Smooth muscle cell (in vitro differentiated cells): ENCODE results near the gene LBX2. TPM values are rescaled to one million over a fixed set of nuclear protein-coding genes. Genes with fewer than 3 reads are reported as not detected.
A peak's percentile ranks its signal among the peaks of the same experiment; 100 is the strongest.

Source experiments
- DNase-seq: peaks from one replicate; lab custom pipeline; 2025; ENCODE audit not compliant: unreplicated experiment; lab: John Stamatoyannopoulos, UW
- H2AFZ ChIP-seq: fragments of 200-600 bp; sonication (generic); 2 replicates; pipeline ENCODE4 v1.6.0; 2016; ENCODE audit warnings: antibody characterized with exemption, low read depth, mild to moderate bottlenecking
- H3F3A ChIP-seq: fragments of 200-600 bp; sonication (generic); 2 replicates; pipeline ENCODE4 v1.6.0; 2017; ENCODE audit warnings: antibody characterized with exemption, low read depth
- H3K27ac ChIP-seq: fragments of 200-600 bp; sonication (generic); 2 replicates; pipeline ENCODE4 v1.5.1; 2016; ENCODE audit warnings: low read depth, mild to moderate bottlenecking
- H3K27me3 ChIP-seq: fragments of 200-600 bp; sonication (generic); 2 replicates; pipeline ENCODE4 v1.6.1; 2016; ENCODE audit warnings: low read depth, mild to moderate bottlenecking
- H3K36me3 ChIP-seq: fragments of 200-600 bp; sonication (generic); 2 replicates; pipeline ENCODE4 v1.5.1; 2016; ENCODE audit warnings: low read depth
- H3K4me1 ChIP-seq: fragments of 200-600 bp; sonication (generic); 2 replicates; pipeline ENCODE4 v1.5.1; 2016; ENCODE audit warnings: low read depth
- H3K4me2 ChIP-seq: fragments of 200-600 bp; sonication (generic); 2 replicates; pipeline ENCODE4 v1.6.0; 2016; ENCODE audit warnings: mild to moderate bottlenecking
- H3K4me3 ChIP-seq: fragments of 200-600 bp; sonication (generic); 2 replicates; pipeline ENCODE4 v1.5.1; 2016; ENCODE audit warnings: mild to moderate bottlenecking
- H3K79me2 ChIP-seq: fragments of 200-600 bp; sonication (generic); 2 replicates; pipeline ENCODE4 v1.6.0; 2016; ENCODE audit warnings: low read depth, mild to moderate bottlenecking
- H3K9ac ChIP-seq: fragments of 200-600 bp; sonication (generic); 2 replicates; pipeline ENCODE4 v1.6.0; 2016; ENCODE audit warnings: low read depth
- H3K9me3 ChIP-seq: fragments of 200-600 bp; sonication (generic); replicated peaks from 2 replicates; pipeline ENCODE4 v1.5.1; 2016; ENCODE audit warnings: low read depth
- H4K20me1 ChIP-seq: fragments of 200-600 bp; sonication (generic); 2 replicates; pipeline ENCODE4 v1.6.0; 2016; ENCODE audit warnings: low read depth
- WGBS: methylation state at CpG from one replicate; pipeline ENCODE4 v1.1.7; 2016; ENCODE audit warnings: low lambda C conversion rate; 5-methylcytosine and 5-hydroxymethylcytosine counted together
- polyA plus RNA-seq: library from polyadenylated mRNA; unstranded; fragments of >200 nt; fragmentation: Nextera tagmentation; extraction: Ambion mirVana; gene quantifications from 2 replicates; pipeline ENCODE4 v1.2.1, GENCODE V29; 2016
- total RNA-seq: library from RNA; depleted of rRNA; stranded (reverse); fragments of >200 nt; gene quantifications from 2 replicates; pipeline ENCODE4 v1.2.3, GENCODE V29; 2014
- TF ChIP-seq, protein P1 (sequence below): fragments of 200-600 bp; sonication (generic); IDR thresholded peaks from 2 replicates; pipeline ENCODE4 v1.5.1; 2017; ENCODE audit warnings: borderline replicate concordance, mild to moderate bottlenecking, antibody characterized with exemption; ENCODE audit not compliant: insufficient read depth, poor library complexity, severe bottlenecking

The LBX2 gene
- total and polyA plus RNA-seq, 2 experiments from 2014 or later = 1.5 to 2.4 TPM

DNA sequence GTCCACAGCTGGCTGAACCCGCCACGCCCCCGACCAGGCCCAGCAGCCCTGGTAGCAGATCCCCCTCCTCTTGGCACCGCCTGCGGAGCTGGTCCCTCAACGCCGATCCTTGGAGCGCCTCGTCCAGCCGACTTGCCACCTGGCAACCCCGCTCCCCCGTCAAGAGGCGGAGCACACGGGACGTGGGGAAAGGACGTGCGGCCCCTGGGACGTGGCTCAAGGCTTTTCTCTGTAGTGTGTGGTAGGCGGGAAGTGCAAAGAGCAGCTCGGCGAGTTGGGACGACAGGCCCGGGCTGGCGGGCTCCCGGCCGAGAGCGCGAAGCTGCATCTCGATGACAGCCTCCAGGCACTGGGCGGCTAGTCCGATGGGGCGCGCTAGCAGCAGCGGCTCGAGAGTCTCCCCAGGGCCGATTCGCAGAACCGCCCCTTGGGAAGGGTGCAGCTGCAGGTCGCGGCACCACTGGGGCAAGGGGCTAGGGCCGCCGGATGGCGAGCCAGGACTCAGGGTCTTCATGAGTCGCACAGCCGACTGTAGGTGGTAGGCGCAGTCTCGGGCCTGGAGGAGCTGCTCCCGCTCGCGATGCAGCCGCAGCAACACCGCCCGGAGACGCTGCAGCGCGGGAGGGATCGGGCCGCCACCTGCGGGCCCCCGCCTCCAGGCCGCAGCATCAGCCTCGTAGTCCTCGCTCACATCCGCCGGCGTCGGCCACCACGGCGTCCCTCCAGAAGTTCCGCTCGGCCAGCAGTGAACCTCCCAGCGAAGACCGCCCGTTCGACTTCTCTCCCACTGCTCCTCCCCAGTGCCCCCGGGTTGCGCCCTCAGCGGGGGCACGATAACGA, 17.2 kb downstream of the LBX2 start:
- H3K4me3 ChIP-seq = peak overlapping the region; percentile 79
- H4K20me1 ChIP-seq = no peaks in the 10 kb centered on the region
- H3K79me2 ChIP-seq = peaks cover 47% of the 10 kb centered on the region
- TF ChIP-seq, protein P1, sequence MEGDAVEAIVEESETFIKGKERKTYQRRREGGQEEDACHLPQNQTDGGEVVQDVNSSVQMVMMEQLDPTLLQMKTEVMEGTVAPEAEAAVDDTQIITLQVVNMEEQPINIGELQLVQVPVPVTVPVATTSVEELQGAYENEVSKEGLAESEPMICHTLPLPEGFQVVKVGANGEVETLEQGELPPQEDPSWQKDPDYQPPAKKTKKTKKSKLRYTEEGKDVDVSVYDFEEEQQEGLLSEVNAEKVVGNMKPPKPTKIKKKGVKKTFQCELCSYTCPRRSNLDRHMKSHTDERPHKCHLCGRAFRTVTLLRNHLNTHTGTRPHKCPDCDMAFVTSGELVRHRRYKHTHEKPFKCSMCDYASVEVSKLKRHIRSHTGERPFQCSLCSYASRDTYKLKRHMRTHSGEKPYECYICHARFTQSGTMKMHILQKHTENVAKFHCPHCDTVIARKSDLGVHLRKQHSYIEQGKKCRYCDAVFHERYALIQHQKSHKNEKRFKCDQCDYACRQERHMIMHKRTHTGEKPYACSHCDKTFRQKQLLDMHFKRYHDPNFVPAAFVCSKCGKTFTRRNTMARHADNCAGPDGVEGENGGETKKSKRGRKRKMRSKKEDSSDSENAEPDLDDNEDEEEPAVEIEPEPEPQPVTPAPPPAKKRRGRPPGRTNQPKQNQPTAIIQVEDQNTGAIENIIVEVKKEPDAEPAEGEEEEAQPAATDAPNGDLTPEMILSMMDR = no peak
- WGBS = 2% methylated on average over 74 of the region's 80 CpGs
- H3K27me3 ChIP-seq = no peaks in the 10 kb centered on the region
- no peaks in the 10 kb centered on the region for H3F3A ChIP-seq
- H2AFZ ChIP-seq = peak overlapping the region; percentile 86
- H3K27ac ChIP-seq = peak overlapping the region; percentile 20
- H3K9ac ChIP-seq = peak overlapping the region; percentile 42
- peaks cover 18% of the 10 kb centered on the region for H3K4me1 ChIP-seq
- no peak for DNase-seq
- H3K4me2 ChIP-seq = peak overlapping the region; percentile 96
- H3K9me3 ChIP-seq = no peaks in the 10 kb centered on the region
- no peaks in the 10 kb centered on the region for H3K36me3 ChIP-seq

DNA sequence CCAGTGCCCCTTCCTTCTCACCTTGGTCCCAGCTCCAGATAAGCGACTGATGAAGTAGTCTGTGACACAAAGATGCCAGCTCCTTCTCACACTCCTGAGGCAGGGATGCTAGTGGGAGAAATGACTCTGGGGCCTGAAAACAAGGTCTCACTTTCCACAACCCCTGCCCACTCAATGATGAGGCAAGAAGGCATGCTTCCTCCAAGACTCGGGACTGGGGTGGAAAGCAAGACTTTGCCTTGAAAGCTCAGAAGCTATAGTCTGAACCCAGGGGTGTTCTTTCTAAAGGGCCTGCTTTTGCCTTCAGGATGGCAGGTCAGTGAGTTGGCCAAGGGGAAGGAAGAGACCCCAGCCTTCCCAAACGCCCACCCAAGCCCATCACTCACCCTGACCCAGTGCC, 18.0 kb downstream of the LBX2 start:
- H3K9me3 ChIP-seq = no peaks in the 10 kb centered on the region
- H2AFZ ChIP-seq = no peak overlapping the region
- peak overlapping the region; percentile 42 for H3K9ac ChIP-seq
- no peak for DNase-seq
- H3K36me3 ChIP-seq = no peaks in the 10 kb centered on the region
- no peaks in the 10 kb centered on the region for H4K20me1 ChIP-seq
- peak overlapping the region; percentile 96 for H3K4me2 ChIP-seq
- H3K4me1 ChIP-seq = peaks cover 18% of the 10 kb centered on the region
- no peaks in the 10 kb centered on the region for H3F3A ChIP-seq
- H3K27me3 ChIP-seq = no peaks in the 10 kb centered on the region
- no peak overlapping the region for H3K27ac ChIP-seq
- peaks cover 47% of the 10 kb centered on the region for H3K79me2 ChIP-seq
- H3K4me3 ChIP-seq = peak overlapping the region; percentile 79
- 53% methylated on average over 3 of the region's 3 CpGs for WGBS
- TF ChIP-seq, protein P1 = no peak

DNA sequence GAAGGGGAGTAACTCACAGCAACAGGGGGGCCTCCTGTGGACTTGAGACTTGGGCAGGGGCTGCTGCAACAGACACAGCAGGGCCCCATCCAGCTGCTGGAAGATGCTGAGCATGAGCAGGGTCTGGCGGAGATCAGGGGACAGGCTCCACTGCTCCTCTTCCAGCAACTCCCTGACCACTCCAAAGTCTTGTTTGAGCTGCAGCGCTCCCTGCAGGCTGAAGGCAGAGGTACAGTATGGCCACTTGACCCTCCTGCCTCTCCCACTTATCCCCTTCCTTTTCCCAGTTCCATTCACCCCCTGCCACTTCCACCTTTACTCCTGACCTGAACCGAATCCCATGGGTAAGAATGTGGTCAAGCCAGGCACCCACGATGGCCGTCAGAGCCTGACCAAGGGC, 24.5 kb downstream of the LBX2 start:
- Histone ChIP-seq H3K27me3 (no peaks in the 10 kb centered on the region), H3K79me2 (peaks cover 10% of the 10 kb centered on the region), H3K4me2 (no peak overlapping the region), H3K9ac (no peak overlapping the region), H2AFZ (no peak overlapping the region), H3F3A (peaks cover 5% of the 10 kb centered on the region), H3K4me1 (peaks cover 12% of the 10 kb centered on the region), H3K9me3 (no peaks in the 10 kb centered on the region), H3K27ac (no peak overlapping the region), H3K36me3 (no peaks in the 10 kb centered on the region), H3K4me3 (no peak overlapping the region), H4K20me1 (no peaks in the 10 kb centered on the region)
- DNase-seq = no peak
- TF ChIP-seq, protein P1 = peak; percentile 31
- WGBS = 95% methylated on average over 5 of the region's 5 CpGs

GRCh38 chr2:74474481-74474880, 24.9 kb downstream of the LBX2 start:
- no peaks in the 10 kb centered on the region for H4K20me1 ChIP-seq
- WGBS = 96% methylated on average over 6 of the region's 6 CpGs

More at GRCh38 chr2:74474481-74474880, 24.9 kb downstream of the LBX2 start:
- Histone ChIP-seq H3K4me1 (peaks cover 12% of the 10 kb centered on the region), H3K4me2 (no peak overlapping the region), H2AFZ (no peak overlapping the region), H3K27me3 (no peaks in the 10 kb centered on the region), H3K4me3 (no peak overlapping the region), H3K9ac (no peak overlapping the region), H3K36me3 (no peaks in the 10 kb centered on the region), H3K9me3 (no peaks in the 10 kb centered on the region), H3F3A (peaks cover 5% of the 10 kb centered on the region), H3K79me2 (peaks cover 8% of the 10 kb centered on the region), H3K27ac (no peak overlapping the region)
- no peak for DNase-seq
- TF ChIP-seq, protein P1 = no peak
